HG03175 (cell line): ENCODE data around the gene POTEC.
"Not testable (repeated sequence)": the region's sequence is repeated elsewhere in the genome, so short reads cannot be mapped to it uniquely, and the experiment has no call there.

Source experiments
- ATAC-seq: cut with Tn5 transposase; IDR thresholded peaks from one replicate; pipeline ENCODE4 v1.9.1; 2021; ENCODE audit warnings: mild to moderate bottlenecking, moderate library complexity; ENCODE audit not compliant: unreplicated experiment

POTEC gene

GRCh38 chr18:14543446-14543964 is at the start of gene POTEC:
Gene POTEC, minus strand, starts transcription at chr18:14543600. Its CDS starts 454 bp downstream, at chr18:14543146.
- not testable (repeated sequence) for ATAC-seq

- no peak for ATAC-seq
These were observed 34.6 kb upstream of the POTEC start for GRCh38 chr18:14577971-14578370.

- not testable (repeated sequence) for ATAC-seq
These were observed 16.1 kb upstream of the POTEC start for GRCh38 chr18:14559502-14559901.

- ATAC-seq, result not testable (repeated sequence)
These were observed 11.7 kb downstream of the POTEC start for GRCh38 chr18:14531659-14532058.

- ATAC-seq, result not testable (repeated sequence)
These were observed 32.7 kb downstream of the POTEC start for GRCh38 chr18:14510707-14511106.

GRCh38 chr18:14503691-14504090 is 39.7 kb downstream of the POTEC start:
- ATAC-seq, result not testable (repeated sequence)

- not testable (repeated sequence) for ATAC-seq
These were observed 41.5 kb downstream of the POTEC start for GRCh38 chr18:14501894-14502293.

GRCh38 chr18:14489256-14490014 is 54.0 kb downstream of the POTEC start:
- ATAC-seq, result not testable (repeated sequence)

- ATAC-seq, result not testable (repeated sequence)
These were observed 54.6 kb downstream of the POTEC start for GRCh38 chr18:14488789-14489188.

- not testable (repeated sequence) for ATAC-seq
These were observed 56.3 kb downstream of the POTEC start for GRCh38 chr18:14486926-14487580.

GRCh38 chr18:14479076-14479475 is 64.3 kb downstream of the POTEC start:
- ATAC-seq, result not testable (repeated sequence)

- ATAC-seq, result not testable (repeated sequence)
These were observed 67.9 kb downstream of the POTEC start for GRCh38 chr18:14475520-14475919.

- not testable (repeated sequence) for ATAC-seq
These were observed 68.6 kb downstream of the POTEC start for GRCh38 chr18:14474752-14475151.

- not testable (repeated sequence) for ATAC-seq
These were observed 69.2 kb downstream of the POTEC start for GRCh38 chr18:14474007-14474720.

GRCh38 chr18:14473250-14474006 is 70.0 kb downstream of the POTEC start:
- not testable (repeated sequence) for ATAC-seq

GRCh38 chr18:14471286-14471685 is 72.1 kb downstream of the POTEC start:
- not testable (repeated sequence) for ATAC-seq

- ATAC-seq, result not testable (repeated sequence)
These were observed 73.0 kb downstream of the POTEC start for GRCh38 chr18:14470446-14470845.

- not testable (repeated sequence) for ATAC-seq
These were observed 73.4 kb downstream of the POTEC start for GRCh38 chr18:14470046-14470445.

GRCh38 chr18:14465989-14466388 is 77.4 kb downstream of the POTEC start:
- not testable (repeated sequence) for ATAC-seq
